Gastroesophageal sphincter (tissue), 4 donors: ENCODE measurements around the gene BABAM1. TPM values are rescaled to one million over a fixed set of nuclear protein-coding genes. Genes with fewer than 3 reads are reported as not detected.

Source experiments
- ATAC-seq: fragments of 150-250 bp; one replicate; pipeline ENCODE4 v1.9.1; 2016; ENCODE audit warnings: mild to moderate bottlenecking, moderate library complexity
- H3K27ac ChIP-seq, 4 donors: fragments of 200-600 bp; sonication (generic) in 3 of 4; 1 replicate in 3 of 4; 2 replicates in 1 of 4; pipeline ENCODE4 v1.5.1; 2016 to 2019
- H3K27me3 ChIP-seq: fragments of 200-600 bp; sonication (generic); one replicate; pipeline ENCODE4 v1.5.1; 2019
- H3K36me3 ChIP-seq, 2 donors: fragments of 200-600 bp; sonication (generic); one replicate each; pipeline ENCODE4 v1.5.1; 2019; ENCODE audit warnings: control low read depth in 1 of 2
- H3K4me1 ChIP-seq, 3 donors: fragments of 200-600 bp; sonication (generic); 1 replicate in 2 of 3; 2 replicates in 1 of 3; pipeline ENCODE4 v1.5.1; 2016 to 2019; ENCODE audit warnings: control low read depth in 2 of 3
- H3K4me3 ChIP-seq, 2 donors: fragments of 200-600 bp; sonication (generic); one replicate each; pipeline ENCODE4 v1.5.1; 2019; ENCODE audit warnings: mild to moderate bottlenecking in 1 of 2, moderate library complexity in 1 of 2
- H3K9me3 ChIP-seq, 3 donors: fragments of 200-600 bp; sonication (generic); one replicate each; pipeline ENCODE4 v1.5.1; 2017 to 2019; ENCODE audit warnings: control low read depth in 2 of 3
- CTCF ChIP-seq, 4 experiments: fragments of 200-600 bp in 2 of 4; fragments of 450-650 bp in 2 of 4; sonication (generic) in 1 of 4; IDR thresholded peaks; one replicate each; pipeline ENCODE4 v1.5.1; 2017 to 2019; ENCODE audit warnings: antibody characterized with exemption in 4 of 4, mild to moderate bottlenecking in 2 of 4, moderate library complexity in 2 of 4
- EP300 ChIP-seq: sonication (generic); formaldehyde crosslinking; IDR thresholded peaks from one replicate; pipeline ENCODE4 v1.6.1; 2017; ENCODE audit warnings: antibody characterized with exemption, mild to moderate bottlenecking
- POLR2A ChIP-seq, 2 donors: fragments of 450-650 bp; IDR thresholded peaks; one replicate each; pipeline ENCODE4 v1.6.1; 2017; ENCODE audit warnings: antibody characterized with exemption in 2 of 2, mild to moderate bottlenecking in 2 of 2, moderate library complexity in 1 of 2
- POLR2AphosphoS5 ChIP-seq: sonication (generic); formaldehyde crosslinking; IDR thresholded peaks from one replicate; pipeline ENCODE4 v1.6.1; 2017; ENCODE audit warnings: antibody characterized with exemption
- WGBS, 2 donors: methylation state at CpG; one replicate each; pipeline ENCODE4 v1.1.5; 2018; ENCODE audit warnings: low coverage in 1 of 2; 5-methylcytosine and 5-hydroxymethylcytosine counted together
- total RNA-seq, 4 donors: library from RNA; depleted of rRNA; stranded (reverse); fragments of >200 nt; gene quantifications; one replicate each; pipeline ENCODE4 v1.1.0, GENCODE V29; 2016

The BABAM1 gene
- total RNA-seq, 4 donors from 2014 or later: 62.6 to 91.8 (median 81.9) TPM

- peaks cover 0 to 57% (median 5%) of the 10 kb centered on the region in 3 donors for H3K4me1 ChIP-seq
- peak overlapping the region in 1 of 4 donors; percentile 19 for H3K27ac ChIP-seq
- H3K36me3 ChIP-seq: peaks cover 0 to 51% of the 10 kb centered on the region in 2 donors
- TF ChIP-seq CTCF (IDR thresholded peaks at IDR 0.05) (no peak), POLR2AphosphoS5 (no peak), EP300 (no peak), POLR2A (IDR thresholded peaks at IDR 0.05) (no peak)
- no peaks in the 10 kb centered on the region for H3K9me3 ChIP-seq
- peak overlapping the region in 1 of 2 donors; percentile 4 for H3K4me3 ChIP-seq
- WGBS, 2 donors: no CpG with 5 or more reads among the region's 7 CpGs
- H3K27me3 ChIP-seq: peaks cover 3% of the 10 kb centered on the region
- ATAC-seq: no peak
Measured at GRCh38 chr19:17323964-17324332, 56.7 kb downstream of the BABAM1 start.

- Histone ChIP-seq H3K27me3 (peaks cover 9% of the 10 kb centered on the region), H3K9me3 (no peaks in the 10 kb centered on the region), H3K36me3 (peaks cover 0 to 48% of the 10 kb centered on the region in 2 donors), H3K27ac (no peak overlapping the region), H3K4me3 (no peak overlapping the region), H3K4me1 (peaks cover 0 to 63% (median 10%) of the 10 kb centered on the region in 3 donors)
- WGBS, 2 donors: 60% methylated on average over 2 of the region's 28 CpGs; no CpG with 5 or more reads in 1 of the 2 donors
- no peak for TF ChIP-seq CTCF (IDR thresholded peaks at IDR 0.05)
- TF ChIP-seq EP300: no peak
- TF ChIP-seq POLR2A (IDR thresholded peaks at IDR 0.05): no peak
- no peak for TF ChIP-seq POLR2AphosphoS5
- no peak for ATAC-seq
Measured at GRCh38 chr19:17324357-17325114, 57.3 kb downstream of the BABAM1 start.

GRCh38 chr19:17325133-17325532, 57.9 kb downstream of the BABAM1 start:
- Histone ChIP-seq H3K36me3 (peaks cover 0 to 48% of the 10 kb centered on the region in 2 donors), H3K9me3 (no peaks in the 10 kb centered on the region), H3K4me1 (peaks cover 0 to 63% (median 10%) of the 10 kb centered on the region in 3 donors), H3K27ac (no peak overlapping the region), H3K27me3 (peaks cover 15% of the 10 kb centered on the region), H3K4me3 (no peak overlapping the region)
- no CpG with 5 or more reads among the region's 20 CpGs for WGBS, 2 donors
- no peak for ATAC-seq
- TF ChIP-seq POLR2A (IDR thresholded peaks at IDR 0.05) (no peak), CTCF (IDR thresholded peaks at IDR 0.05) (no peak), EP300 (no peak), POLR2AphosphoS5 (no peak)

- Histone ChIP-seq H3K27ac (peak overlapping the region in 1 of 4 donors; percentile 20), H3K4me1 (peaks cover 0 to 63% (median 10%) of the 10 kb centered on the region in 3 donors), H3K4me3 (no peak overlapping the region), H3K9me3 (no peaks in the 10 kb centered on the region), H3K27me3 (peaks cover 24% of the 10 kb centered on the region), H3K36me3 (peaks cover 0 to 48% of the 10 kb centered on the region in 2 donors)
- 79 to 80% methylated on average over 8 to 13 of the region's 17 CpGs for WGBS, 2 donors
- TF ChIP-seq POLR2A (IDR thresholded peaks at IDR 0.05) (no peak), CTCF (IDR thresholded peaks at IDR 0.05) (no peak)
- ATAC-seq: no peak
Measured at GRCh38 chr19:17325881-17326594, 58.8 kb downstream of the BABAM1 start.
